HG02981 (cell line): ENCODE data around the gene POFUT1.
"Not testable (repeated sequence)": the region's sequence is repeated elsewhere in the genome, so short reads cannot be mapped to it uniquely, and the experiment has no call there.

Experiments
- ATAC-seq: cut with Tn5 transposase; IDR thresholded peaks from one replicate; pipeline ENCODE4 v1.9.1; 2021; ENCODE audit warnings: mild to moderate bottlenecking, moderate library complexity; ENCODE audit not compliant: unreplicated experiment

Gene POFUT1

GRCh38 chr20:32271620-32272019 is 63.9 kb downstream of the POFUT1 start:
- ATAC-seq: no peak

- ATAC-seq: no peak
Measured at GRCh38 chr20:32274359-32274758, 66.7 kb downstream of the POFUT1 start.

- ATAC-seq: not testable (repeated sequence)
Measured at GRCh38 chr20:32275163-32275562, 67.5 kb downstream of the POFUT1 start.

- peak; percentile 62 for ATAC-seq
Measured at GRCh38 chr20:32277361-32278198, 69.9 kb downstream of the POFUT1 start, which contains the start of gene KIF3B. TSS of gene KIF3B (plus strand) at chr20:32277651. CDS start at chr20:32309778, 32,127 bp downstream.

- peak; percentile 53 for ATAC-seq
Measured at GRCh38 chr20:32278199-32278643, 70.5 kb downstream of the POFUT1 start.

- ATAC-seq: no peak
Measured at GRCh38 chr20:32281711-32282110, 74.0 kb downstream of the POFUT1 start.

- ATAC-seq: no peak
Measured at GRCh38 chr20:32282461-32282860, 74.8 kb downstream of the POFUT1 start.

GRCh38 chr20:32285082-32285620 is 77.5 kb downstream of the POFUT1 start:
- ATAC-seq: no peak

GRCh38 chr20:32285621-32286371 is 78.1 kb downstream of the POFUT1 start:
- ATAC-seq: peak; percentile 70

- ATAC-seq: no peak
Measured at GRCh38 chr20:32287231-32287638, 79.6 kb downstream of the POFUT1 start.
